ENCODE measurements around the gene DNAH3. TPM values are rescaled to one million over a fixed set of nuclear protein-coding genes. Genes with fewer than 3 reads are reported as not detected.
A peak's percentile ranks its signal among the peaks of the same experiment; 100 is the strongest.

DNAH3 gene
- total and polyA plus RNA-seq, 2 of the 13 experiments (the other 11 are each of a cell fraction or from before 2014, with no cell fraction given), result 0.07 to 0.08 TPM

DNA sequence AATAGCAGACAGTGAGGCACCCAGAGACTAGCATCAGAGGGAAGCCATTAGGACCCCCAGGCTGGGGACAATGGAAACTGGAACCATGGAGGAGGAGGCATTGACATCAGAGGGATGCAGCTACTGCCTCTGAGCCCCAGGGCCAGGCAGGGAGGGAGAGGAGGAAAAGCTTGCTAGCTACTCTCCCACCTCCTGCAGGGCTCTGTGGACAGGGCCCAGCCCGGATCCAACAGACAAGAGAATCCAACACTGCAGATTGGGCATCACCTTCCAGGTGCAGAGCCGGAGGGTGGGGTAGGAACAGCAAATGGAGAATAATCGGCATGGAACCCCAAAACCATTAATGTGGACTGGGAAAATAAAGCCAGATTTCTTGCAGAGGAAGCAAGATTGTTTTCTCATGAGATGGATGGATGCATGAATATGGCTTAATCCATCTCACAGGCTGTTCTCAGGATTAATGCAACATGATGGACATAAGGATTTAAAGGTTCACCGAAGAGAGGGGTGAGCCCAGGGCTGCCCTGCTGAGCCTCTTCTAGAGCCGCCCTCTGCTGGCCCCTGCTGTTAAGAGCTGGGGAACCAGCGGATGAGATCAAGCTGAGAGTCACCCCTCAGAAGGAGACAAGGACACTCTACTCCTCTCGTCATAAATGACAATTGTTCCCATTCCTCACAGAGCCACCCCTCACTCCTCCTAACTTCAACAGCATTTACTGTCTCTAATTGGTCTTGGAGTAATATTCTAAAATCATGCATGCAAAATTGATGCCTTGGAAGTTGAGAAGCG is 48.8 kb downstream of the DNAH3 start (continued):
- TF ChIP-seq, protein P1, sequence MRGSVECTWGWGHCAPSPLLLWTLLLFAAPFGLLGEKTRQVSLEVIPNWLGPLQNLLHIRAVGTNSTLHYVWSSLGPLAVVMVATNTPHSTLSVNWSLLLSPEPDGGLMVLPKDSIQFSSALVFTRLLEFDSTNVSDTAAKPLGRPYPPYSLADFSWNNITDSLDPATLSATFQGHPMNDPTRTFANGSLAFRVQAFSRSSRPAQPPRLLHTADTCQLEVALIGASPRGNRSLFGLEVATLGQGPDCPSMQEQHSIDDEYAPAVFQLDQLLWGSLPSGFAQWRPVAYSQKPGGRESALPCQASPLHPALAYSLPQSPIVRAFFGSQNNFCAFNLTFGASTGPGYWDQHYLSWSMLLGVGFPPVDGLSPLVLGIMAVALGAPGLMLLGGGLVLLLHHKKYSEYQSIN (CRISPR knock-in tag; IDR thresholded peaks at IDR 0.05; ENCODE audit: borderline replicate concordance), result no peak
- TF ChIP-seq TBX2 (CRISPR knock-in tag; IDR thresholded peaks at IDR 0.05; ENCODE audit: borderline replicate concordance) (no peak), SRF (IDR thresholded peaks at IDR 0.05; ENCODE audit: low read depth, low read length) (no peak), ZNF331 (CRISPR knock-in tag; IDR thresholded peaks at IDR 0.05) (peak; percentile 43; the same call in 1 of the 2 replicates), PAWR (CRISPR knock-in tag; IDR thresholded peaks at IDR 0.05; ENCODE audit: borderline replicate concordance) (no peak), ZIK1 (CRISPR knock-in tag; IDR thresholded peaks at IDR 0.05; ENCODE audit: borderline replicate concordance, low read depth) (no peak), ZNF737 (CRISPR knock-in tag; IDR thresholded peaks at IDR 0.05; ENCODE audit: borderline replicate concordance) (no peak), ATF1 (CRISPR knock-in tag; IDR thresholded peaks at IDR 0.05) (no peak), RORA (CRISPR knock-in tag; IDR thresholded peaks at IDR 0.05) (no peak), ZNF598 (CRISPR knock-in tag; IDR thresholded peaks at IDR 0.05; ENCODE audit: borderline replicate concordance) (no peak), ATM (IDR thresholded peaks at IDR 0.05; ENCODE audit: borderline replicate concordance) (no peak), ZSCAN25 (CRISPR knock-in tag; IDR thresholded peaks at IDR 0.05) (no peak), DMAP1 (CRISPR knock-in tag; IDR thresholded peaks at IDR 0.05) (no peak), ZNF256 (CRISPR knock-in tag; conservative IDR thresholded peaks at IDR 0.05) (no peak), EZH2 (conservative IDR thresholded peaks at IDR 0.05; ENCODE audit: low read depth, low read length) (no peak), STAG1 (CRISPR knock-in tag; IDR thresholded peaks at IDR 0.05) (peak; percentile 80)
- TF ChIP-seq, protein P2, sequence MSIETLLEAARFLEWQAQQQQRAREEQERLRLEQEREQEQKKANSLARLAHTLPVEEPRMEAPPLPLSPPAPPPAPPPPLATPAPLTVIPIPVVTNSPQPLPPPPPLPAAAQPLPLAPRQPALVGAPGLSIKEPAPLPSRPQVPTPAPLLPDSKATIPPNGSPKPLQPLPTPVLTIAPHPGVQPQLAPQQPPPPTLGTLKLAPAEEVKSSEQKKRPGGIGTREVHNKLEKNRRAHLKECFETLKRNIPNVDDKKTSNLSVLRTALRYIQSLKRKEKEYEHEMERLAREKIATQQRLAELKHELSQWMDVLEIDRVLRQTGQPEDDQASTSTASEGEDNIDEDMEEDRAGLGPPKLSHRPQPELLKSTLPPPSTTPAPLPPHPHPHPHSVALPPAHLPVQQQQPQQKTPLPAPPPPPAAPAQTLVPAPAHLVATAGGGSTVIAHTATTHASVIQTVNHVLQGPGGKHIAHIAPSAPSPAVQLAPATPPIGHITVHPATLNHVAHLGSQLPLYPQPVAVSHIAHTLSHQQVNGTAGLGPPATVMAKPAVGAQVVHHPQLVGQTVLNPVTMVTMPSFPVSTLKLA (IDR thresholded peaks at IDR 0.05), result no peak
- TF ChIP-seq, protein P3, sequence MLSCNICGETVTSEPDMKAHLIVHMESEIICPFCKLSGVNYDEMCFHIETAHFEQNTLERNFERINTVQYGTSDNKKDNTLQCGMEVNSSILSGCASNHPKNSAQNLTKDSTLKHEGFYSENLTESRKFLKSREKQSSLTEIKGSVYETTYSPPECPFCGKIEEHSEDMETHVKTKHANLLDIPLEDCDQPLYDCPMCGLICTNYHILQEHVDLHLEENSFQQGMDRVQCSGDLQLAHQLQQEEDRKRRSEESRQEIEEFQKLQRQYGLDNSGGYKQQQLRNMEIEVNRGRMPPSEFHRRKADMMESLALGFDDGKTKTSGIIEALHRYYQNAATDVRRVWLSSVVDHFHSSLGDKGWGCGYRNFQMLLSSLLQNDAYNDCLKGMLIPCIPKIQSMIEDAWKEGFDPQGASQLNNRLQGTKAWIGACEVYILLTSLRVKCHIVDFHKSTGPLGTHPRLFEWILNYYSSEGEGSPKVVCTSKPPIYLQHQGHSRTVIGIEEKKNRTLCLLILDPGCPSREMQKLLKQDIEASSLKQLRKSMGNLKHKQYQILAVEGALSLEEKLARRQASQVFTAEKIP (CRISPR knock-in tag; IDR thresholded peaks at IDR 0.05; ENCODE audit: borderline replicate concordance), result no peak
- TF ChIP-seq, protein P4, sequence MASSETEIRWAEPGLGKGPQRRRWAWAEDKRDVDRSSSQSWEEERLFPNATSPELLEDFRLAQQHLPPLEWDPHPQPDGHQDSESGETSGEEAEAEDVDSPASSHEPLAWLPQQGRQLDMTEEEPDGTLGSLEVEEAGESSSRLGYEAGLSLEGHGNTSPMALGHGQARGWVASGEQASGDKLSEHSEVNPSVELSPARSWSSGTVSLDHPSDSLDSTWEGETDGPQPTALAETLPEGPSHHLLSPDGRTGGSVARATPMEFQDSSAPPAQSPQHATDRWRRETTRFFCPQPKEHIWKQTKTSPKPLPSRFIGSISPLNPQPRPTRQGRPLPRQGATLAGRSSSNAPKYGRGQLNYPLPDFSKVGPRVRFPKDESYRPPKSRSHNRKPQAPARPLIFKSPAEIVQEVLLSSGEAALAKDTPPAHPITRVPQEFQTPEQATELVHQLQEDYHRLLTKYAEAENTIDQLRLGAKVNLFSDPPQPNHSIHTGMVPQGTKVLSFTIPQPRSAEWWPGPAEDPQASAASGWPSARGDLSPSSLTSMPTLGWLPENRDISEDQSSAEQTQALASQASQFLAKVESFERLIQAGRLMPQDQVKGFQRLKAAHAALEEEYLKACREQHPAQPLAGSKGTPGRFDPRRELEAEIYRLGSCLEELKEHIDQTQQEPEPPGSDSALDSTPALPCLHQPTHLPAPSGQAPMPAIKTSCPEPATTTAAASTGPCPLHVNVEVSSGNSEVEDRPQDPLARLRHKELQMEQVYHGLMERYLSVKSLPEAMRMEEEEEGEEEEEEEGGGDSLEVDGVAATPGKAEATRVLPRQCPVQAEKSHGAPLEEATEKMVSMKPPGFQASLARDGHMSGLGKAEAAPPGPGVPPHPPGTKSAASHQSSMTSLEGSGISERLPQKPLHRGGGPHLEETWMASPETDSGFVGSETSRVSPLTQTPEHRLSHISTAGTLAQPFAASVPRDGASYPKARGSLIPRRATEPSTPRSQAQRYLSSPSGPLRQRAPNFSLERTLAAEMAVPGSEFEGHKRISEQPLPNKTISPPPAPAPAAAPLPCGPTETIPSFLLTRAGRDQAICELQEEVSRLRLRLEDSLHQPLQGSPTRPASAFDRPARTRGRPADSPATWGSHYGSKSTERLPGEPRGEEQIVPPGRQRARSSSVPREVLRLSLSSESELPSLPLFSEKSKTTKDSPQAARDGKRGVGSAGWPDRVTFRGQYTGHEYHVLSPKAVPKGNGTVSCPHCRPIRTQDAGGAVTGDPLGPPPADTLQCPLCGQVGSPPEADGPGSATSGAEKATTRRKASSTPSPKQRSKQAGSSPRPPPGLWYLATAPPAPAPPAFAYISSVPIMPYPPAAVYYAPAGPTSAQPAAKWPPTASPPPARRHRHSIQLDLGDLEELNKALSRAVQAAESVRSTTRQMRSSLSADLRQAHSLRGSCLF (CRISPR knock-in tag; IDR thresholded peaks at IDR 0.05; ENCODE audit: borderline replicate concordance), result no peak

All from HepG2 (cell line).